GM18858 (cell line): ENCODE data around the gene MRPL43.
A peak's percentile ranks its signal among the peaks of the same experiment; 100 is the strongest.

Experiments used
- ATAC-seq: cut with Tn5 transposase; IDR thresholded peaks from one replicate; pipeline ENCODE4 v1.9.1; 2021; ENCODE audit not compliant: unreplicated experiment

The MRPL43 gene

GRCh38 chr10:101020427-101021075, 33.3 kb upstream of the MRPL43 start:
- no peak for ATAC-seq

- ATAC-seq = no peak
These were observed 32.1 kb upstream of the MRPL43 start for GRCh38 chr10:101019440-101019703.

DNA sequence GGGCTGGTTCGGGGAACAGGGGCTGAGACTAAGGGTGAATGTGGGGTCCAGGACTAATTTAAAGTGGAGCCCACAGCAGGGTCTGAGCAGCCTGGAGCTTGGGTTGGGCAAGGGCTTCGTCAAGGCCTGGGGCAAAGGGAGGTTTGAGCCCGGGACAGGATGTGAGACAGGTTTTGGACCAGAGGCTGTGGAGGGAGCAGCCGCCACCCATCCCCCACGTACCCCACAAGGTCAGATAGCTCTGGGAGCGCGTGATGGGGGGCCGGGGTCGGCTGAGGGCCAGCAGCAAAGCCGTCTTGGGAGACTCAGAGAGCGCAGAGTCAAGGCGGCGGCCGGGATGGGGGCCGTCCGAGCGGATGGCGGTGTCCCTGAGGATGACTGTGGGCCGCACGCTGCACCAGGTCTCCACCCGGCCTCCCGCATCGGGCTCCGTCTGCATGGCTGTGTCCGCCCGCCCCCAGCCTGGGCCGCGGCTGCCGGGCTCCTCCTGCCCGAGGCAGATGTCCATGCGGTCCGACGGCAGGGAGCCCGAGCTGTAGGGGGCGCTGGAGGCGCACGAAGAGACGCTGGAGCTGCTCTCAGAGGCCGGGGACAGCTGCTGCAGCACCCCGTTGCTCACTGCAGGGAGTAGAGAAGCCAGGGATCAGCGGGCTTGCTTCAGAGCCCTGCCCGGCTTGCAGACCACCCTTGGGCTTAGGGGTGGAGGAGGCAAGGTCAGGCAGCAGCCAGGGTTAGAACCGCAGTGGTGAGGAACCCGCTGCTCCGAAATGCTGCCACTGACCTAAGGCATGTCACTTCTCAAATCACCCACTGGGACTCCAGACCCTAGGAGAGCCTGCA, 31.5 kb upstream of the MRPL43 start:
- no peak for ATAC-seq

DNA sequence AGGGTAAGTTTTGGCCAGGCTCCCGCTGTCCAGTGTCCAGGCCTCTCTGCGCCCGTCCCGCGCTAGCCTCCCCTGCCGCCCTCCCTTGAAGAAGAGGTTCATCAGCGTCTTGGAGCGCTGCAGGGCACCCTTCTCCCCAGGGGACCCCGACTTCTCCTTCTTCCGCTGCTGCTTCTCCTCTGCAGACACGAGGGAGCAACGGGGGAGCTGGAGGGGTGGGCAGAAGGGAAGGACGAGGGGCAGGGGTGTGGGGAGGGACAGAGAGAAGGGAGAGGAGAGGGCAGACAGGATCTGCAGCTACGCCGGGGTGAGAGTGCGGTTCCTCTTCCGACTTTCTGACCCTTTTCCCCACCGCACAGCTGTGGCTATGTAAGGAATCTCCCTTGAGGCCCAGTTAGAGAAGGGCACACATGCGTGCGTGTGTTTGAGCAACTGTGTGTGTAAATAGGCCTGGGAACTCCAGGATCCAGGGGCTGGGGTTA, 30.9 kb upstream of the MRPL43 start:
- no peak for ATAC-seq

GRCh38 chr10:101016814-101017213, 29.5 kb upstream of the MRPL43 start:
- ATAC-seq = no peak

GRCh38 chr10:101015582-101015973, 28.3 kb upstream of the MRPL43 start:
- ATAC-seq = no peak

DNA sequence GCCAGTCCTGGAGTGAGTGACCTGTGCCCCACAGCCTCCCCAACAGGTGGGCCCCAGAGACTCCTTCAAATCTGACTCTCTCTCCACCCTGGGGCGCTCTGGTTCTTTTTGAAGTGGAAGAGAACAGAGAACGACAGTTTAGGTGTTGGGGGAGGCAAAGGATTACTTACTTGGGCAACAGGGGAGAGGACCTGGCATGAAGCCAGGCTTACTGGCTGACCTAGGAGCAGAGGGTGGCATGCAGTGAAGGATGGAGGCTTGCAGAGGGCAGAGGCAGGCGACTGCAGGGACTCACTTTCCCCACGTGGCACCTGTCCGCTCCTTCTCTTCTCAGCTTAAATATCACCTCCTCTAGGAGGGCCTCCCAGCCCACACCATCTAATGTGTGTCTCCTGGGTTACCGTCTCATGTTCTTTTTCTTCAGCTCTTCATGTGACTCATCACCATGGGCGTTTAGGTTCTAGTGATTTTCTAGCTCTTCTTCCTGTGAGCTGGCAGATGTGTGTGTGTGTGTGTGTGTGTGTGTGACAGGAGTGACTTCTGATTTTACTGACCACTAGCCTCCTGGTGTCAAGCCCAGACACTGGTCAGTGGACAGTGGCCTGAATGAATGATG, 27.8 kb upstream of the MRPL43 start:
- ATAC-seq = no peak

- ATAC-seq = no peak
These were observed 27.1 kb upstream of the MRPL43 start for GRCh38 chr10:101014230-101014884.

DNA sequence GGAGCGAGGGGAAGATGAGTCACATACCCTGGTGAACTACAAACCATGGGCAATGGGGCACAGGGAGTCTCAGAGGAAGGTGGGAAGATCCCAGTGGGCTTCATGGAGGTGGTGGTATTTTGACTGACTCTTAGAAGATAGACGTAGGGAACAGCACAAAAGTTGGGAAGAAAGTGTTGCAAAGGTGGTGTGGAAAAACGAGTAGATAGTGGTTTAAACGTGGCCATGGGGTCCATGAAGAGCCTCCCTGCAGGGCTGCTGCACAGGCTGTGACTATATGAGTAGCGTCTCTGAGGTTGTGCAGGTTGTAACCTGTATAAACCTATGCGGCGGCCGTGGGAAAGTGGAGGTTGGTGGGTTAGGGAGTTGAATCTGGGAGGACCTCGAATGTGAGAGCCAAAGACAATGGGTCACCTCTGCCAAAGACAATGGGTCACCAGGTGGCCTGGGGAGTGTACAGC, 26.1 kb upstream of the MRPL43 start:
- ATAC-seq = no peak

DNA sequence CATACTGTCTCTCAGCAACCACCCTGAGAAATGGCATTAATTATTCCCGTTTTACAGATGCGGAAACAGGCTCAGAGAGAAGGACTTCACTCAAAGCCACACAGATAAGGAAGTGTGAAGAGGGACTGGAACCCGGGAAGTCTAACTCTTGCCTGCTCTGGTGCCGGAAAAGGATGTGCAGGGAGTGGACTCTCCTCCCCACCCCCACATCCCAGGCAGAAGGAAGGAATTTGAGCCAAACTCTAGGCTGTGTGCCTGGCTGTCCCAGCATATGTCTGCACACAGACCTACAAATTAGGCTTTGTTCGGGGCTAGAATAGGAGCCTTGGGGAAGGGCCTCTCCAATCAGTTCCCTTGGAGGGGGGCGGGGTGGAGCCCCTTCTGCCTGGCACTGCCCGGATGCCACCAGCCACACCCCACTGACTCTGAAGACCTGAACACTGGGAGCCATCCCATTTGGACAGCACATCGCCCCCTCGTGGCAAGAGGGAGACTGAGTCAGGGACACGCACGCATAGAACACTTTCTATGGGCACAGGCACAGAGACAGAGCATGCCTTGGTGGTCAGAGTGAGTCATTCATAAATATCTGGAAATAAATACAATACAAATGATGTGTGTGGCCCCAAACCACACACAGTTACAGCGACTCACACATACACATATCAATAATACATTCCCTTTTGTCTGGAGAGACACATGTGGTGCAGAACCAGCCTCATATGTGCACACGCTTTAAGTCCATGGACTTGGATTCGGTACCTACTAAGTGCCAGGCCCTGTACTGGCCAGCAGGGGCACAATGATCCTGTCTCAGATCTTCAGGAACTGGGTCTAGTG, 25.4 kb upstream of the MRPL43 start:
- peak; percentile 71 for ATAC-seq

DNA sequence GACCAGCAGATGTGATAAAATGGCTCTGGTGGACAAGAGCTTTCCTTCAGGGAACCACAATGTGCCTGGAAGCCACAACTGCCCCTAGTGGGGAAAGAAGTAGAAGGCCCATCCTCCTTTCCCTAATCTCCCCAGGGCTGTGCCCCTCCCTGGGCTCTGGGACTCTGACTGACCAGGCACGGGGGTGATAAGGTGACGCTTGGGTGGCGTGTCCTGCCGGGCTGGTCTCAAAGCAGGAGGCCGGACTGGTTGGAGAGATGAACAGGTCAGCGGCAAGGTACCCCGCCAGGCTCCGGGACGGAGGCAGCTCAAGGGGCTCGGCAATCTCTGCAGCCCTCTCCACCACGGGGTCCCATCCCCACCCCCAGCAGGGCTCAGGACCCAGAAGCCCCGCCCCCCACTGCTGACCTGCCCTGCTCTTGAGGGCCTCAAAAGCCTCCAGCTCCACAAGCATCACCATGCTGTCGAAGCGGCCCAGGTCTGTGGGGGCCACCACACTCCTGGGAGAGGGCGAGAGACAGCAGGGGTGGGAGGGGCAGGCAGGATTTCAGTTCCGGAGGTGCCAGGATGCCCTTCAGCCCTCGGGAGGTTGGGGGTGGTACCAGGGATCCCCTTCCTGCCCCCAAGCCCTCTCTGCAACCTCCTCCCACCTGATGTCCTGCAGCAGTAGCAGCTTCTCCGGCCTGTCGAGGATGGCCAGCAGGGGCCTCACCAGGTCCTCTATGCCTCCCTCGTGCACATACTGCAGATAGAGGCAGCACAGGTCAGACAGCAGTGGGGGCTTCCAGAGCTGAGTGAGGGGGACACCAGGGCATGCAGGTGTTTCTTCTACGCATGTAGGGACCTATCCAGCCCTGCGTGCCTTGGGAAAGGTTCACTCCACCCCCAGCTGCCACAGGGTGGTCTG, 24.5 kb upstream of the MRPL43 start:
- ATAC-seq = no peak

GRCh38 chr10:101010329-101010728, 23.0 kb upstream of the MRPL43 start:
- no peak for ATAC-seq

DNA sequence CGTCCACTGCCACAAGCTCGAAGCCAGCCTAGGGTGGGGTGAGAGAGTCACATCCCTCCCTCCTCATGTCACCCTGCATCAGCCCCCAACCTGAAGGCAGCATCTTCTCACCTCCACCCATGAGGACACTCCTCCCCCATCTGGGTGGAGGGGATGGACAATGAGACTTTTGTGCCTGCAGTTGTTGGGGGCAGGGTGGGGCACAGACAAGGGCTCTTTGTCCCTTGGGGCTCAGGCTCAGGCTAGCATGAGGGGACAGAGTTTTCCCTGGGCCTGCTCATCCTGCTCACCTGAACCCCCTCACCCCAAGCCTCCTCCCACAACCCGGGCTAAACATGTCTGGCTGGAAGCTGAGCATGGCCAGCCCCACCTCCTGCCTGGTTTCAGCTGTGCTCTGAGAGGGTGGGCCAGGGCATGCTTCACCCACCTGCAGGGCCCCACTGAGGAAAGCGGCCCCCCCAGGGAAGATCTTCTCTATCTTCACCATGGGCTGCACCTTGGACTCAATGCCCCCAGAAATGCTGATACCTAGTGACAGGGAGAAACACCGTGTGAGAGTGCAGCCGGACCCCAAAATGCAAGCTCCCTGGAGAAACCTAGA, 21.6 kb upstream of the MRPL43 start:
- no peak for ATAC-seq

GRCh38 chr10:101007915-101008822, 20.9 kb upstream of the MRPL43 start:
- no peak for ATAC-seq

- ATAC-seq = no peak
These were observed 19.9 kb upstream of the MRPL43 start for GRCh38 chr10:101007099-101007711.

DNA sequence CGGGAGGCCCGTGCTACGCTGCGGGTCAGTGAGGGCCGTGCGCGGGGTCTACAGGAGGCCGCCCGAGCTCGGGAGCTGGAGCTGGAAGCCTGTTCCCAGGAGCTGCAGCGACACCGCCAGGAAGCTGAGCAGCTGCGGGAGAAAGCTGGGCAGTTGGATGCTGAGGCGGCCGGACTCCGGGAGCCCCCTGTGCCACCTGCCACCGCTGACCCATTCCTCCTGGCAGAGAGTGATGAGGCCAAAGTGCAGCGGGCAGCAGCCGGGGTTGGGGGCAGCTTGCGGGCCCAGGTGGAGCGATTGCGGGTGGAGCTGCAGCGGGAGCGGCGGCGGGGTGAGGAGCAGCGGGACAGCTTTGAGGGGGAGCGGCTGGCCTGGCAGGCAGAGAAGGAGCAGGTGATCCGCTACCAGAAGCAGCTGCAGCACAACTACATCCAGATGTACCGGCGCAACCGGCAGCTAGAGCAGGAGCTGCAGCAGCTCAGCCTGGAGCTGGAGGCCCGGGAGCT, 19.3 kb upstream of the MRPL43 start:
- ATAC-seq = no peak

- ATAC-seq = no peak
These were observed 18.7 kb upstream of the MRPL43 start for GRCh38 chr10:101005869-101006567.
